CD4-positive, alpha-beta T cell treated with Interleukin-10 for 1 hour (primary cell): ENCODE results near the gene HCK.

Experiments
- DNase-seq: peaks from one replicate; pipeline ENCODE4 v3.0.0-alpha.2; 2020

HCK gene

GRCh38 chr20:32064667-32065066, 12.6 kb downstream of the HCK start:
- DNase-seq = no peak

GRCh38 chr20:32067234-32067821, 15.3 kb downstream of the HCK start:
- DNase-seq = no peak

- no peak for DNase-seq
Observed at GRCh38 chr20:32068174-32068573, 16.1 kb downstream of the HCK start.

GRCh38 chr20:32069711-32070110, 17.7 kb downstream of the HCK start:
- DNase-seq = no peak

GRCh38 chr20:32070282-32070681, 18.2 kb downstream of the HCK start:
- DNase-seq = no peak

- no peak for DNase-seq
Observed at GRCh38 chr20:32070690-32071213, 18.7 kb downstream of the HCK start.

GRCh38 chr20:32071395-32072167, 19.5 kb downstream of the HCK start:
- no peak for DNase-seq

GRCh38 chr20:32072168-32072750, 20.2 kb downstream of the HCK start:
- DNase-seq = no peak

GRCh38 chr20:32075534-32075933, 23.5 kb downstream of the HCK start:
- DNase-seq = no peak

- no peak for DNase-seq
Observed at GRCh38 chr20:32077190-32077589, 25.1 kb downstream of the HCK start.

- DNase-seq = no peak
Observed at GRCh38 chr20:32078322-32078721, 26.3 kb downstream of the HCK start.

GRCh38 chr20:32078791-32079190, 26.7 kb downstream of the HCK start:
- DNase-seq = no peak

GRCh38 chr20:32079655-32080109, 27.6 kb downstream of the HCK start:
- no peak for DNase-seq

- no peak for DNase-seq
Observed at GRCh38 chr20:32080783-32081182, 28.7 kb downstream of the HCK start.

- no peak for DNase-seq
Observed at GRCh38 chr20:32083469-32083868, 31.4 kb downstream of the HCK start.

- DNase-seq = no peak
Observed at GRCh38 chr20:32087070-32087469, 35.0 kb downstream of the HCK start.

GRCh38 chr20:32088759-32089158, 36.7 kb downstream of the HCK start:
- DNase-seq = no peak

- no peak for DNase-seq
Observed at GRCh38 chr20:32089637-32090362, 37.8 kb downstream of the HCK start.

GRCh38 chr20:32091888-32092346, 39.9 kb downstream of the HCK start:
- peak; percentile 73 for DNase-seq

- no peak for DNase-seq
Observed at GRCh38 chr20:32098786-32099185, 46.7 kb downstream of the HCK start.

GRCh38 chr20:32108814-32109391, 56.9 kb downstream of the HCK start:
- no peak for DNase-seq

- peak; percentile 95 for DNase-seq
Observed at GRCh38 chr20:32109392-32110172, 57.5 kb downstream of the HCK start, which contains the start of gene TM9SF4. Gene TM9SF4, plus strand, starts transcription at chr20:32109714. Its CDS starts 27 bp downstream, at chr20:32109741.
